Anterior cingulate cortex (tissue), 58 donors: ENCODE measurements around the gene PTCRA.
"Not testable (repeated sequence)": the region's sequence is repeated elsewhere in the genome, so short reads cannot be mapped to it uniquely, and the experiment has no call there.

Experiments
- DNase-seq, 58 donors: peaks; one replicate each; lab custom pipeline; 2025; lab: John Stamatoyannopoulos, UW

PTCRA gene

GRCh38 chr6:42938987-42939809 lies 23.3 kb downstream of the PTCRA start:
- DNase-seq = no peak

- no peak for DNase-seq
Measured at GRCh38 chr6:42939810-42940167, 23.9 kb downstream of the PTCRA start.

GRCh38 chr6:42940493-42941045 lies 24.7 kb downstream of the PTCRA start:
- no peak for DNase-seq

- not testable (repeated sequence) for DNase-seq
Measured at GRCh38 chr6:42941356-42941755, 25.5 kb downstream of the PTCRA start.

GRCh38 chr6:42942444-42942843 lies 26.6 kb downstream of the PTCRA start:
- DNase-seq = no peak

- peak in 1 of 58 donors; percentile 22 for DNase-seq
Measured at GRCh38 chr6:42947950-42948349, 32.1 kb downstream of the PTCRA start.

- no peak for DNase-seq
Measured at GRCh38 chr6:42952389-42952788, 36.5 kb downstream of the PTCRA start.

- DNase-seq = not testable (repeated sequence)
Measured at GRCh38 chr6:42954405-42954804, 38.6 kb downstream of the PTCRA start.

- DNase-seq = no peak
Measured at GRCh38 chr6:42958125-42958524, 42.3 kb downstream of the PTCRA start.

GRCh38 chr6:42959917-42960242 lies 44.0 kb downstream of the PTCRA start:
- DNase-seq = no peak

GRCh38 chr6:42960243-42961019 lies 44.6 kb downstream of the PTCRA start, which contains the start of gene GNMT:
Gene GNMT, plus strand, starts transcription at chr6:42960754. Its CDS starts 14 bp downstream, at chr6:42960768.
- DNase-seq = peak in 8 of 58 donors; percentile 13 to 44 (median 19)

- no peak for DNase-seq
Measured at GRCh38 chr6:42961020-42961470, 45.2 kb downstream of the PTCRA start.

GRCh38 chr6:42962096-42962495 lies 46.2 kb downstream of the PTCRA start:
- DNase-seq = peak in 3 of 58 donors; percentile 8 to 10 (median 9)

GRCh38 chr6:42962502-42963178 lies 46.8 kb downstream of the PTCRA start:
- DNase-seq = no peak

GRCh38 chr6:42963179-42963854 lies 47.5 kb downstream of the PTCRA start:
- DNase-seq = peak in 1 of 58 donors; percentile 19

- DNase-seq = peak in 2 of 58 donors; percentile 7 to 29
Measured at GRCh38 chr6:42963855-42964605, 48.2 kb downstream of the PTCRA start.

GRCh38 chr6:42966571-42966970 lies 50.7 kb downstream of the PTCRA start:
- DNase-seq = no peak

GRCh38 chr6:42967228-42967627 lies 51.4 kb downstream of the PTCRA start:
- no peak for DNase-seq

GRCh38 chr6:42968126-42968701 lies 52.4 kb downstream of the PTCRA start:
- DNase-seq = no peak
